ENCODE data around the gene PTPN23. TPM values are rescaled to one million over a fixed set of nuclear protein-coding genes. Genes with fewer than 3 reads are reported as not detected.
"Not testable (repeated sequence)": the region's sequence is repeated elsewhere in the genome, so short reads cannot be mapped to it uniquely, and the experiment has no call there.

Gene PTPN23
- total and polyA plus RNA-seq, 8 donors, result 8.6 to 120 (median 27.6) TPM

- intact Hi-C loops (cut with DNase I; ENCODE audit: low total_unique reads), result no loop called here
- Histone ChIP-seq H3K9me3 (no peaks in the 10 kb centered on the region), H3K4me3 (no peak overlapping the region), H3K36me3 (no peaks in the 10 kb centered on the region), H3K27me3 (peaks cover 0 to 24% (median 0%) of the 10 kb centered on the region in 3 donors), H3K27ac (no peak overlapping the region), H3K4me1 (peaks cover 0 to 22% (median 2%) of the 10 kb centered on the region in 4 donors)
- no peak for TF ChIP-seq CTCF (IDR thresholded peaks at IDR 0.05)
- TF ChIP-seq POLR2AphosphoS5 (IDR thresholded peaks at IDR 0.05), result no peak
- no peak for TF ChIP-seq EP300 (IDR thresholded peaks at IDR 0.05)
- TF ChIP-seq POLR2A (IDR thresholded peaks at IDR 0.05), result no peak
- WGBS, 5 donors, result 92 to 96% (median 94%) methylated on average over 7 of the region's 7 CpGs
- no peak for DNase-seq
Measured at GRCh38 chr3:47367631-47368030, 13.2 kb upstream of the PTPN23 start.

- intact Hi-C loops (cut with DNase I; ENCODE audit: low total_unique reads); H3K4me3 ChIP-seq; H3K9me3 ChIP-seq; H3K27ac ChIP-seq; H3K36me3 ChIP-seq; DNase-seq: not testable (repeated sequence)
- Histone ChIP-seq H3K4me1 (peaks cover 0 to 22% (median 2%) of the 10 kb centered on the region in 4 donors), H3K27me3 (peaks cover 0 to 24% (median 0%) of the 10 kb centered on the region in 3 donors)
- WGBS, 5 donors, result 84 to 92% (median 89%) methylated on average over 7 to 8 of the region's 8 CpGs
Measured at GRCh38 chr3:47370020-47370419, 10.8 kb upstream of the PTPN23 start.

GRCh38 chr3:47370887-47371697, 9.7 kb upstream of the PTPN23 start:
- Histone ChIP-seq H3K4me1 (peaks cover 0 to 11% (median 0%) of the 10 kb centered on the region in 4 donors), H3K36me3 (no peaks in the 10 kb centered on the region), H3K27ac (no peak overlapping the region), H3K27me3 (peaks cover 0 to 24% (median 0%) of the 10 kb centered on the region in 3 donors), H3K9me3 (no peaks in the 10 kb centered on the region), H3K4me3 (no peak overlapping the region)
- no peak for TF ChIP-seq POLR2A (IDR thresholded peaks at IDR 0.05)
- no peak for TF ChIP-seq EP300 (IDR thresholded peaks at IDR 0.05)
- TF ChIP-seq CTCF (IDR thresholded peaks at IDR 0.05), result peak in 3 of 7 experiments; percentile 22 to 58 (median 25)
- TF ChIP-seq POLR2AphosphoS5 (IDR thresholded peaks at IDR 0.05), result no peak
- intact Hi-C loops (cut with DNase I; ENCODE audit: low total_unique reads), result no loop called here
- WGBS, 5 donors, result 33 to 45% (median 35%) methylated on average over 10 to 13 of the region's 13 CpGs
- peak in 1 of 2 donors; percentile 27 for DNase-seq

- TF ChIP-seq POLR2A (IDR thresholded peaks at IDR 0.05), result no peak
- no peak for TF ChIP-seq CTCF (IDR thresholded peaks at IDR 0.05)
- TF ChIP-seq EP300 (IDR thresholded peaks at IDR 0.05), result no peak
- no peak for TF ChIP-seq POLR2AphosphoS5 (IDR thresholded peaks at IDR 0.05)
- Histone ChIP-seq H3K4me1 (peaks cover 7 to 35% (median 15%) of the 10 kb centered on the region in 4 donors), H3K4me3 (no peak overlapping the region), H3K9me3 (no peaks in the 10 kb centered on the region), H3K27me3 (peaks cover 0 to 24% (median 0%) of the 10 kb centered on the region in 3 donors), H3K36me3 (no peaks in the 10 kb centered on the region), H3K27ac (no peak overlapping the region)
- intact Hi-C loops (cut with DNase I; ENCODE audit: low total_unique reads), result no loop called here
- no peak for DNase-seq
Measured at GRCh38 chr3:47374587-47374986, 6.2 kb upstream of the PTPN23 start.

- intact Hi-C loops (cut with DNase I; ENCODE audit: low total_unique reads), result no loop called here
- Histone ChIP-seq H3K27me3 (peaks cover 0 to 9% (median 0%) of the 10 kb centered on the region in 3 donors), H3K36me3 (no peaks in the 10 kb centered on the region), H3K4me3 (no peak overlapping the region), H3K9me3 (no peaks in the 10 kb centered on the region), H3K27ac (no peak overlapping the region), H3K4me1 (peaks cover 11 to 35% (median 23%) of the 10 kb centered on the region in 4 donors)
- no peak for DNase-seq
- TF ChIP-seq POLR2A (IDR thresholded peaks at IDR 0.05) (no peak), EP300 (IDR thresholded peaks at IDR 0.05) (no peak), CTCF (IDR thresholded peaks at IDR 0.05) (no peak), POLR2AphosphoS5 (IDR thresholded peaks at IDR 0.05) (no peak)
- 74 to 88% (median 82%) methylated on average over 3 of the region's 3 CpGs for WGBS, 5 donors
Measured at GRCh38 chr3:47376393-47376792, 4.4 kb upstream of the PTPN23 start.
